HepG2 (cell line): ENCODE results near the gene UBE2QL1. TPM values are rescaled to one million over a fixed set of nuclear protein-coding genes. Genes with fewer than 3 reads are reported as not detected.

ENCODE experiments used
- ATAC-seq: fragments of 200-7000 bp; cut with Tn5 transposase; 3 replicates; pipeline ENCODE4 v1.9.1; 2020; ENCODE audit warnings: mild to moderate bottlenecking, moderate library complexity
- BruUV-seq: library from RNA; stranded (reverse); fragments of 400-500 nt; replicated peaks from 2 replicates; lab custom pipeline; 2021; lab: Mats Ljungman, UMichigan
- CTCF ChIA-PET: fragments of 300-600 bp; formaldehyde crosslinking; extraction: SDS; loops from one replicate; lab custom pipeline; 2021; ENCODE audit warnings: low total read pairs, inconsistent platforms, low intra/inter-chr PET ratio; lab: Yijun Ruan, JAX
- POLR2A ChIA-PET: fragments of 350-600 bp; sonication (Branson Sonifier 250); formaldehyde crosslinking; loops from one replicate; lab custom pipeline; 2020; ENCODE audit warnings: antibody characterized with exemption, inconsistent platforms; lab: Yijun Ruan, JAX
- DNase-seq: peaks from one replicate; pipeline ENCODE4 v3.0.0-alpha.2; 2015; ENCODE audit warnings: low spot score
- FAIRE-seq: peaks from 3 replicates; lab custom pipeline; 2011; peaks lifted over from hg19 to GRCh38; lab: Jason Lieb, UNC
- H2AFZ ChIP-seq: one replicate; pipeline ENCODE4 v1.6.1; 2011; ENCODE audit warnings: low read length, inconsistent platforms
- H3K27ac ChIP-seq: fragments of 300-600 bp; 3 replicates; pipeline ENCODE4 v1.8.0; 2011; ENCODE audit warnings: mixed run types, mild to moderate bottlenecking, mixed read lengths, low read length, inconsistent platforms; ENCODE audit not compliant: insufficient read depth; ENCODE audit errors: extremely low read length
- H3K27me3 ChIP-seq, 2 experiments: fragments of 200-600 bp in 1 of 2; 2 replicates in 1 of 2; 3 replicates in 1 of 2; pipeline versions ENCODE4 v1.6.0 to v1.8.0; 2011; ENCODE audit warnings: low read length in 2 of 2, mild to moderate bottlenecking in 2 of 2, moderate library complexity in 2 of 2, inconsistent platforms in 1 of 2; ENCODE audit not compliant: insufficient read depth in 2 of 2, control insufficient read depth in 1 of 2
- H3K36me3 ChIP-seq, 2 experiments: fragments of 200-600 bp in 1 of 2; replicated peaks in 1 of 2; 2 replicates in 1 of 2; 3 replicates in 1 of 2; pipeline versions ENCODE4 v1.5.1 to v1.8.0; 2011; ENCODE audit warnings: low read length in 2 of 2, inconsistent platforms in 1 of 2; ENCODE audit not compliant: insufficient read depth in 2 of 2, control insufficient read depth in 1 of 2
- H3K4me1 ChIP-seq: 2 replicates; pipeline ENCODE4 v1.5.1; 2012; ENCODE audit warnings: low read length, inconsistent platforms; ENCODE audit not compliant: insufficient read depth
- H3K4me2 ChIP-seq: 2 replicates; pipeline ENCODE4 v1.6.0; 2011; ENCODE audit warnings: low read depth, low read length, inconsistent platforms
- H3K4me3 ChIP-seq, 3 experiments: fragments of 200-600 bp in 1 of 3; sonication (generic), shearing (Covaris generic) in 1 of 3; replicated peaks in 1 of 3; 2 replicates each; pipeline ENCODE4 v1.5.1; 2011 to 2016; ENCODE audit warnings: low read length in 3 of 3, inconsistent platforms in 2 of 3, low read depth in 2 of 3, mild to moderate bottlenecking in 2 of 3, control low read depth in 1 of 3, mixed read lengths in 1 of 3; ENCODE audit not compliant: insufficient read depth in 1 of 3
- H3K79me2 ChIP-seq: one replicate; pipeline ENCODE4 v1.6.1; 2011; ENCODE audit warnings: low read length, inconsistent platforms; ENCODE audit not compliant: insufficient read depth
- H3K9ac ChIP-seq: 2 replicates; pipeline ENCODE4 v1.6.0; 2011; ENCODE audit warnings: mild to moderate bottlenecking, low read depth, low read length, inconsistent platforms; ENCODE audit not compliant: insufficient read depth
- H3K9me3 ChIP-seq: 2 replicates; pipeline ENCODE4 v1.5.1; 2012; ENCODE audit warnings: mild to moderate bottlenecking, low read length
- H4K20me1 ChIP-seq: 2 replicates; pipeline ENCODE4 v1.6.0; 2011; ENCODE audit warnings: inconsistent platforms, mild to moderate bottlenecking, low read length, moderate library complexity; ENCODE audit not compliant: insufficient read depth
- CEBPB ChIP-seq: IDR thresholded peaks from 2 replicates; pipeline ENCODE4 v1.6.1; 2011; ENCODE audit warnings: low read depth, low read length, improper control_type of control experiment, borderline replicate concordance
- GATA4 ChIP-seq: sonication (generic); IDR thresholded peaks from 2 replicates; pipeline ENCODE4 v1.6.1; 2016; ENCODE audit warnings: antibody characterized with exemption, low read depth, borderline replicate concordance
- MIXL1 ChIP-seq: IDR thresholded peaks from 2 replicates; pipeline ENCODE4 v1.6.1; 2016
- NR2F6 ChIP-seq, 2 experiments: IDR thresholded peaks; 2 replicates each; pipeline ENCODE4 v1.6.1; 2016; ENCODE audit warnings: antibody characterized with exemption in 1 of 2, mild to moderate bottlenecking in 1 of 2
- RFXANK ChIP-seq: IDR thresholded peaks from 2 replicates; pipeline ENCODE4 v1.6.1; 2016
- SRSF1 ChIP-seq: fragments of 200-400 bp; formaldehyde crosslinking; optimal IDR thresholded peaks from 2 replicates; pipeline ENCODE3; 2017; ENCODE audit warnings: mild to moderate bottlenecking, low read depth, low read length, moderate library complexity
- ZFX ChIP-seq: sonication (generic); formaldehyde crosslinking; IDR thresholded peaks from 2 replicates; pipeline ENCODE4 v1.4.0; 2020; ENCODE audit warnings: mild to moderate bottlenecking, low read depth, missing genetic modification reagents, moderate library complexity
- ZNF136 ChIP-seq: sonication (generic); formaldehyde crosslinking; IDR thresholded peaks from 2 replicates; pipeline ENCODE4 v1.8.1; 2022; ENCODE audit warnings: low read depth, mild to moderate bottlenecking, moderate library complexity, missing genetic modification reagents
- ZNF232 ChIP-seq: sonication (generic); formaldehyde crosslinking; IDR thresholded peaks from 2 replicates; pipeline ENCODE4 v1.4.0; 2020; ENCODE audit warnings: missing genetic modification reagents, borderline replicate concordance
- ZNF446 ChIP-seq: sonication (generic); formaldehyde crosslinking; IDR thresholded peaks from 2 replicates; pipeline ENCODE4 v1.5.0; 2020; ENCODE audit warnings: mild to moderate bottlenecking, missing genetic modification reagents
- ZNF615 ChIP-seq: sonication (generic); formaldehyde crosslinking; IDR thresholded peaks from 2 replicates; pipeline ENCODE4 v1.5.0; 2020; ENCODE audit warnings: mild to moderate bottlenecking, missing genetic modification reagents, borderline replicate concordance
- ZNF773 ChIP-seq: sonication (generic); formaldehyde crosslinking; IDR thresholded peaks from 2 replicates; pipeline ENCODE4 v1.4.0; 2020; ENCODE audit warnings: missing genetic modification reagents, borderline replicate concordance
- WGBS: methylation state at CpG from one replicate; pipeline ENCODE4 v1.1.6; 2017; ENCODE audit warnings: low lambda C conversion rate; 5-methylcytosine and 5-hydroxymethylcytosine counted together
- in situ Hi-C: cut with HindIII; loops from 2 replicates; pipeline ENCODE4 v1.10.0; 2017; ENCODE audit warnings: low pct_unique_long_range_greater_than_20kb; ENCODE audit not compliant: extremely low pct_ligation_motif_present
- intact Hi-C: fragments of 100-400 bp; cut with micrococcal nuclease; formaldehyde crosslinking; loops from one replicate; pipeline ENCODE4 v1.10.0; 2022; ENCODE audit not compliant: unreplicated experiment
- polyA plus RNA-seq, 8 experiments: library from polyadenylated mRNA; depleted of rRNA in 3 of 8; stranded (reverse) in 7 of 8; unstranded in 1 of 8; fragments of >200 nt; fragmentation: Illumina TruSeq in 4 of 8; extraction: Trizol in 4 of 8; gene quantifications; 2 replicates each; pipeline versions ENCODE4 v1.2.1 to v1.2.3, GENCODE V29; 2011 to 2016; ENCODE audit warnings: low read depth in 4 of 8, missing spikeins in 1 of 8, mixed read lengths in 1 of 8; ENCODE audit not compliant: insufficient read depth in 1 of 8
- total RNA-seq, 5 experiments: library from RNA; depleted of rRNA; stranded (reverse); fragments of >200 nt; fragmentation: Illumina TruSeq; extraction: Trizol; gene quantifications; 2 replicates each; pipeline ENCODE4 v1.2.3, GENCODE V29; 2016; ENCODE audit warnings: low read depth in 1 of 5
- TF ChIP-seq, protein P1 (sequence below): sonication (generic); formaldehyde crosslinking; IDR thresholded peaks from 2 replicates; pipeline ENCODE4 v1.4.0; 2020; ENCODE audit warnings: missing genetic modification reagents
- TF ChIP-seq, protein P2 (sequence below): sonication (generic); formaldehyde crosslinking; IDR thresholded peaks from 2 replicates; pipeline ENCODE4 v1.5.1; 2020; ENCODE audit warnings: mild to moderate bottlenecking, missing genetic modification reagents
- TF ChIP-seq, protein P3 (sequence below): sonication (generic); formaldehyde crosslinking; IDR thresholded peaks from 2 replicates; pipeline ENCODE4 v1.9.0; 2021; ENCODE audit warnings: missing genetic modification reagents, borderline replicate concordance

Gene UBE2QL1
- total and polyA plus RNA-seq, 2 of the 13 experiments (the other 11 are each of a cell fraction or from before 2014, with no cell fraction given) = not detected

DNA sequence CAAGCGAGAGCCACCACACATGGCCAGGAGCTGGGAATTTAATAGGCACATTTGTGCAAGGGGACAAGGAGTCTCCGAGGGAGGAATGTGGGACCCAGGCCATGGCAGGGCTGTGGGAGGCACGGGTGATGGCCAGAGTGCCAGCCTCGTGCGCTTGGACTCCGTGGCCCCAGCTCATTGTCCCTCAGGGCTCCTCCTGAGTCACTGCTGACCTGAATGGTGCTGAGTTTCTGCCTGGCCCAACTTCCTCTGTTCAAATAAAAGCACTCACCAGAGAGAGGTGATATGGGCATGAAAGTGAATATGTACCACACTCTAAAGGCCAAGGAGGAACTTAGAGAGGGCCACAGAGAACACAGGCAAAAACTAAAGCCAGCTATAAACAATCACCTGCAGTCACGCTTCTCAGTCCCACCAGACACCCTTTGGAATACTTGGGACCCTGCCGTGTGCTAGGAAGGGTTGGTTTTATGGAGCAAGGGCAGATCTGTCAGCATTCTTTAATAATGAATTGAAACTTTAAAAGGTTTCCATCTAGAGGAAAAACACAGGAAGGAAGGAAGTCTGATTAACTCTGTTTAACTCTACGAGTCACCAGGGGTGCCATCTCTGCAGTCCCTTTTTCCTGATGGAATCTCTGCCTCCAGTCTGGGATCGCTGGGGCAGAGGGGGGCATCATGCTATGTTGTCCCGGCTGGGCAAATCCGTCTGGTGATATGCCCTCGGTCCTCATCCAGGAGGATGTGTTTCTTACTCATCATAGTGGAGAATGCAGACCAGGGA lies 25.1 kb upstream of the UBE2QL1 start:
- ATAC-seq = no peak
- Histone ChIP-seq H3K27me3 (peaks cover 0 to 8% of the 10 kb centered on the region in 2 experiments; a peak in 1 of 5 replicates), H3K9me3 (no peaks in the 10 kb centered on the region), H3K27ac (no peak overlapping the region), H2AFZ (no peak overlapping the region), H3K4me1 (no peaks in the 10 kb centered on the region), H3K4me3 (no peak overlapping the region), H3K9ac (no peak overlapping the region), H4K20me1 (no peaks in the 10 kb centered on the region), H3K4me2 (no peak overlapping the region), H3K79me2 (no peaks in the 10 kb centered on the region), H3K36me3 (no peaks in the 10 kb centered on the region)
- in situ Hi-C loops (no loop called here), intact Hi-C loops (no loop called here)
- no TSS peak for BruUV-seq
- no peak for DNase-seq
- CTCF ChIA-PET = no interaction called here
- POLR2A ChIA-PET = no interaction called here
- WGBS = 29% methylated on average over 8 of the region's 13 CpGs
- FAIRE-seq = no peak
- TF ChIP-seq SRSF1 (no peak), ZNF615 (CRISPR knock-in tag) (no peak), ZNF232 (CRISPR knock-in tag) (no peak), MIXL1 (CRISPR knock-in tag) (no peak), ZNF136 (no peak), CEBPB (no peak), ZNF773 (CRISPR knock-in tag) (no peak), NR2F6 (IDR thresholded peaks at IDR 0.05) (no peak), NR2F6 (CRISPR knock-in tag; IDR thresholded peaks at IDR 0.05) (no peak), GATA4 (no peak), RFXANK (no peak), ZNF446 (CRISPR knock-in tag) (no peak), ZFX (CRISPR knock-in tag) (no peak)
- TF ChIP-seq, protein P1, sequence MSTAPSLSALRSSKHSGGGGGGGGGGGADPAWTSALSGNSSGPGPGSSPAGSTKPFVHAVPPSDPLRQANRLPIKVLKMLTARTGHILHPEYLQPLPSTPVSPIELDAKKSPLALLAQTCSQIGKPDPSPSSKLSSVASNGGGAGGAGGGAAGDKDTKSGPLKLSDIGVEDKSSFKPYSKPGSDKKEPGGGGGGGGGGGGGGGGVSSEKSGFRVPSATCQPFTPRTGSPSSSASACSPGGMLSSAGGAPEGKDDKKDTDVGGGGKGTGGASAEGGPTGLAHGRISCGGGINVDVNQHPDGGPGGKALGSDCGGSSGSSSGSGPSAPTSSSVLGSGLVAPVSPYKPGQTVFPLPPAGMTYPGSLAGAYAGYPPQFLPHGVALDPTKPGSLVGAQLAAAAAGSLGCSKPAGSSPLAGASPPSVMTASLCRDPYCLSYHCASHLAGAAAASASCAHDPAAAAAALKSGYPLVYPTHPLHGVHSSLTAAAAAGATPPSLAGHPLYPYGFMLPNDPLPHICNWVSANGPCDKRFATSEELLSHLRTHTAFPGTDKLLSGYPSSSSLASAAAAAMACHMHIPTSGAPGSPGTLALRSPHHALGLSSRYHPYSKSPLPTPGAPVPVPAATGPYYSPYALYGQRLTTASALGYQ (CRISPR knock-in tag) = no peak
- TF ChIP-seq, protein P2, sequence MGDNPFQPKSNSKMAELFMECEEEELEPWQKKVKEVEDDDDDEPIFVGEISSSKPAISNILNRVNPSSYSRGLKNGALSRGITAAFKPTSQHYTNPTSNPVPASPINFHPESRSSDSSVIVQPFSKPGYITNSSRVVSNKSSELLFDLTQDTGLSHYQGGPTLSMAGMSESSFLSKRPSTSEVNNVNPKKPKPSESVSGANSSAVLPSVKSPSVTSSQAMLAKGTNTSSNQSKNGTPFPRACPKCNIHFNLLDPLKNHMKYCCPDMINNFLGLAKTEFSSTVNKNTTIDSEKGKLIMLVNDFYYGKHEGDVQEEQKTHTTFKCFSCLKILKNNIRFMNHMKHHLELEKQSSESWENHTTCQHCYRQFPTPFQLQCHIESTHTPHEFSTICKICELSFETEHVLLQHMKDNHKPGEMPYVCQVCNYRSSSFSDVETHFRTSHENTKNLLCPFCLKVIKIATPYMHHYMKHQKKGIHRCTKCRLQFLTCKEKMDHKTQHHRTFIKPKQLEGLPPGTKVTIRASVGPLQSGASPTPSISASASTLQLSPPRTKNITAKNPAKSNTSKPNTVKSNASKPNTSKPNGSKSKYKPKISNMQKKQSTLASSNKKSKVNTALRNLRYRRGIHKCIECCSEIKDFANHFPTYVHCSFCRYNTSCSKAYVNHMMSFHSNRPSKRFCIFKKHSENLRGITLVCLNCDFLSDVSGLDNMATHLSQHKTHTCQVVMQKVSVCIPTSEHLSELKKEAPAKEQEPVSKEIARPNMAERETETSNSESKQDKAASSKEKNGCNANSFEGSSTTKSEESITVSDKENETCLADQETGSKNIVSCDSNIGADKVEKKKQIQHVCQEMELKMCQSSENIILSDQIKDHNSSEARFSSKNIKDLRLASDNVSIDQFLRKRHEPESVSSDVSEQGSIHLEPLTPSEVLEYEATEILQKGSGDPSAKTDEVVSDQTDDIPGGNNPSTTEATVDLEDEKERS (CRISPR knock-in tag) = no peak
- TF ChIP-seq, protein P3, sequence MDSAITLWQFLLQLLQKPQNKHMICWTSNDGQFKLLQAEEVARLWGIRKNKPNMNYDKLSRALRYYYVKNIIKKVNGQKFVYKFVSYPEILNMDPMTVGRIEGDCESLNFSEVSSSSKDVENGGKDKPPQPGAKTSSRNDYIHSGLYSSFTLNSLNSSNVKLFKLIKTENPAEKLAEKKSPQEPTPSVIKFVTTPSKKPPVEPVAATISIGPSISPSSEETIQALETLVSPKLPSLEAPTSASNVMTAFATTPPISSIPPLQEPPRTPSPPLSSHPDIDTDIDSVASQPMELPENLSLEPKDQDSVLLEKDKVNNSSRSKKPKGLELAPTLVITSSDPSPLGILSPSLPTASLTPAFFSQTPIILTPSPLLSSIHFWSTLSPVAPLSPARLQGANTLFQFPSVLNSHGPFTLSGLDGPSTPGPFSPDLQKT (CRISPR knock-in tag) = no peak
